Activated CD4-positive, alpha-beta memory T cell treated with anti-CD3 and anti-CD28 coated beads for 36 hours (primary cell): ENCODE data around the gene TREH. TPM values are rescaled to one million over a fixed set of nuclear protein-coding genes. Genes with fewer than 3 reads are reported as not detected.
"Not testable (repeated sequence)": the region's sequence is repeated elsewhere in the genome, so short reads cannot be mapped to it uniquely, and the experiment has no call there.

Experiments
- CTCF ChIA-PET: fragments of 350-600 bp; sonication (Branson Sonifier 250); formaldehyde crosslinking; loops from one replicate; lab custom pipeline; 2021; ENCODE audit warnings: antibody characterized with exemption, inconsistent platforms; lab: Charles Lee
- POLR2A ChIA-PET: fragments of 350-600 bp; sonication (Branson Sonifier 250); formaldehyde crosslinking; loops from one replicate; lab custom pipeline; 2021; ENCODE audit warnings: antibody characterized with exemption; lab: Charles Lee
- DNase-seq: peaks from one replicate; pipeline ENCODE4 v3.0.0-alpha.2; 2020
- H3K27ac Mint-ChIP-seq: one replicate; pipeline ENCODE4 v1.8.0; 2021; ENCODE audit warnings: mixed read lengths
- H3K27me3 Mint-ChIP-seq: one replicate; pipeline ENCODE4 v1.8.0; 2021; ENCODE audit warnings: mixed read lengths
- H3K36me3 Mint-ChIP-seq: one replicate; pipeline ENCODE4 v1.8.0; 2021; ENCODE audit warnings: mixed read lengths
- H3K4me1 Mint-ChIP-seq: one replicate; pipeline ENCODE4 v1.8.0; 2021; ENCODE audit warnings: low read depth, mixed read lengths
- H3K4me3 Mint-ChIP-seq: one replicate; pipeline ENCODE4 v1.8.0; 2021; ENCODE audit warnings: mild to moderate bottlenecking, mixed read lengths
- H3K9me3 Mint-ChIP-seq: one replicate; pipeline ENCODE4 v1.8.0; 2021; ENCODE audit warnings: mixed read lengths
- intact Hi-C: fragments of 100-400 bp; cut with micrococcal nuclease; formaldehyde crosslinking; loops from one replicate; pipeline ENCODE4 v1.15.1; 2023
- total RNA-seq, 2 experiments: library from RNA; stranded (reverse); gene quantifications; one replicate each; pipeline ENCODE4 v1.2.3, GENCODE V29; 2021

Gene TREH
- total RNA-seq, 2 experiments from 2014 or later = not detected

GRCh38 chr11:118682372-118682771, 2.9 kb upstream of the TREH start:
- Mint-ChIP-seq H3K36me3 (no peaks in the 10 kb centered on the region), H3K4me3 (no peak overlapping the region), H3K9me3 (no peaks in the 10 kb centered on the region), H3K4me1 (no peaks in the 10 kb centered on the region), H3K27me3 (no peaks in the 10 kb centered on the region), H3K27ac (no peak overlapping the region)
- POLR2A ChIA-PET = no interaction called here
- CTCF ChIA-PET = no interaction called here
- no peak for DNase-seq
- intact Hi-C loops = no loop called here

GRCh38 chr11:118678908-118679307, 542 bp downstream of the TREH start:
- H3K9me3 Mint-ChIP-seq, intact Hi-C loops, DNase-seq, H3K27me3 Mint-ChIP-seq, H3K27ac Mint-ChIP-seq, POLR2A ChIA-PET, H3K4me1 Mint-ChIP-seq, H3K36me3 Mint-ChIP-seq, H3K4me3 Mint-ChIP-seq: not testable (repeated sequence)
- CTCF ChIA-PET = interaction anchor here (2.5 kb wide), 1 partner anchor 11 kb away, joined by 18 read pairs; no protein-coding TSS in a partner anchor

- Mint-ChIP-seq H3K27me3 (no peaks in the 10 kb centered on the region), H3K27ac (no peak overlapping the region)
- POLR2A ChIA-PET = no interaction called here
Measured at GRCh38 chr11:118677977-118678376, 1.5 kb downstream of the TREH start.

GRCh38 chr11:118674082-118674435, 5.4 kb downstream of the TREH start:
- Mint-ChIP-seq H3K27me3 (peaks cover 5% of the 10 kb centered on the region), H3K27ac (no peak overlapping the region), H3K4me1 (no peaks in the 10 kb centered on the region), H3K36me3 (peaks cover 3% of the 10 kb centered on the region), H3K4me3 (no peak overlapping the region), H3K9me3 (peaks cover 11% of the 10 kb centered on the region)
- CTCF ChIA-PET = interaction anchor here (0.6 to 1.7 kb wide), 4 partner anchors 13 to 331 kb away, joined by 3 to 9 read pairs (median 4); no protein-coding TSS in a partner anchor
- intact Hi-C loops = no loop called here
- POLR2A ChIA-PET = no interaction called here
- DNase-seq = no peak

More at GRCh38 chr11:118677977-118678376, 1.5 kb downstream of the TREH start:
- intact Hi-C loops = no loop called here
- no peak overlapping the region for H3K4me3 Mint-ChIP-seq
- H3K4me1 Mint-ChIP-seq = no peaks in the 10 kb centered on the region
- CTCF ChIA-PET = no interaction called here
- H3K9me3 Mint-ChIP-seq = peaks cover 6% of the 10 kb centered on the region
- no peak for DNase-seq
- H3K36me3 Mint-ChIP-seq = peaks cover 3% of the 10 kb centered on the region

- Mint-ChIP-seq H3K27me3 (peaks cover 5% of the 10 kb centered on the region), H3K9me3 (peaks cover 11% of the 10 kb centered on the region), H3K4me3 (no peak overlapping the region), H3K27ac (no peak overlapping the region), H3K36me3 (peaks cover 3% of the 10 kb centered on the region), H3K4me1 (no peaks in the 10 kb centered on the region)
- POLR2A ChIA-PET = no interaction called here
- intact Hi-C loops = no loop called here
- DNase-seq = no peak
- CTCF ChIA-PET = interaction anchor here (0.7 to 1.7 kb wide), 3 partner anchors 14 to 17 kb away, joined by 3 to 9 read pairs (median 5); no protein-coding TSS in a partner anchor
Measured at GRCh38 chr11:118673361-118674081, 5.9 kb downstream of the TREH start.

- H3K4me1 Mint-ChIP-seq = no peaks in the 10 kb centered on the region
- peaks cover 3% of the 10 kb centered on the region for H3K36me3 Mint-ChIP-seq
- H3K4me3 Mint-ChIP-seq = no peak overlapping the region
- peaks cover 11% of the 10 kb centered on the region for H3K9me3 Mint-ChIP-seq
- POLR2A ChIA-PET = no interaction called here
- peaks cover 5% of the 10 kb centered on the region for H3K27me3 Mint-ChIP-seq
- intact Hi-C loops = no loop called here
- CTCF ChIA-PET = interaction anchor here (0.7 to 1.7 kb wide), 2 partner anchors 13 to 153 kb away, joined by 3 to 5 read pairs; no protein-coding TSS in a partner anchor
- no peak overlapping the region for H3K27ac Mint-ChIP-seq
- no peak for DNase-seq
Measured at GRCh38 chr11:118672846-118673245, 6.6 kb downstream of the TREH start.

- Mint-ChIP-seq H3K27me3 (peaks cover 5% of the 10 kb centered on the region), H3K4me3 (no peak overlapping the region), H3K9me3 (peaks cover 5% of the 10 kb centered on the region), H3K27ac (no peak overlapping the region), H3K36me3 (no peaks in the 10 kb centered on the region), H3K4me1 (peaks cover 3% of the 10 kb centered on the region)
- CTCF ChIA-PET = interaction anchor here (0.7 to 1.4 kb wide), 2 partner anchors 11 to 34 kb away, joined by 3 to 5 read pairs; no protein-coding TSS in a partner anchor
- no peak for DNase-seq
- intact Hi-C loops = no loop called here
- POLR2A ChIA-PET = no interaction called here
Measured at GRCh38 chr11:118671254-118671653, 8.2 kb downstream of the TREH start.

- ChIA-PET CTCF (interaction anchor here (1.0 to 1.9 kb wide), 2 partner anchors 10 to 20 kb away, joined by 3 to 4 read pairs; no protein-coding TSS in a partner anchor), POLR2A (no interaction called here)
- no peak for DNase-seq
- intact Hi-C loops = no loop called here
- H3K4me1 Mint-ChIP-seq = peaks cover 6% of the 10 kb centered on the region
- H3K27me3 Mint-ChIP-seq = peaks cover 5% of the 10 kb centered on the region
- H3K4me3 Mint-ChIP-seq = no peak overlapping the region
- H3K9me3 Mint-ChIP-seq = peaks cover 5% of the 10 kb centered on the region
- H3K36me3 Mint-ChIP-seq = no peaks in the 10 kb centered on the region
- no peak overlapping the region for H3K27ac Mint-ChIP-seq
Measured at GRCh38 chr11:118670063-118670462, 9.4 kb downstream of the TREH start.

- CTCF ChIA-PET = no interaction called here
- POLR2A ChIA-PET = no interaction called here
- intact Hi-C loops = no loop called here
- peaks cover 5% of the 10 kb centered on the region for H3K9me3 Mint-ChIP-seq
- H3K27ac Mint-ChIP-seq = no peak overlapping the region
- no peak for DNase-seq
- H3K4me1 Mint-ChIP-seq = peaks cover 6% of the 10 kb centered on the region
- H3K27me3 Mint-ChIP-seq = peaks cover 5% of the 10 kb centered on the region
- no peaks in the 10 kb centered on the region for H3K36me3 Mint-ChIP-seq
- no peak overlapping the region for H3K4me3 Mint-ChIP-seq
Measured at GRCh38 chr11:118666371-118666770, 13.1 kb downstream of the TREH start.

GRCh38 chr11:118663902-118664301, 15.5 kb downstream of the TREH start:
- CTCF ChIA-PET = interaction anchor here (0.6 kb wide), 1 partner anchor 263 kb away, joined by 3 read pairs; no protein-coding TSS in a partner anchor
- Mint-ChIP-seq H3K4me3 (no peak overlapping the region), H3K36me3 (no peaks in the 10 kb centered on the region), H3K4me1 (peaks cover 7% of the 10 kb centered on the region), H3K27me3 (no peaks in the 10 kb centered on the region), H3K27ac (no peak overlapping the region), H3K9me3 (no peaks in the 10 kb centered on the region)
- no peak for DNase-seq
- intact Hi-C loops = no loop called here
- POLR2A ChIA-PET = no interaction called here

GRCh38 chr11:118663381-118663780, 16.1 kb downstream of the TREH start:
- Mint-ChIP-seq H3K36me3 (no peaks in the 10 kb centered on the region), H3K27ac (no peak overlapping the region), H3K4me3 (no peak overlapping the region), H3K9me3 (no peaks in the 10 kb centered on the region), H3K27me3 (no peaks in the 10 kb centered on the region), H3K4me1 (peaks cover 7% of the 10 kb centered on the region)
- ChIA-PET POLR2A (no interaction called here), CTCF (interaction anchor here (1.2 kb wide), 1 partner anchor 26 kb away, joined by 5 read pairs; no protein-coding TSS in a partner anchor)
- DNase-seq = no peak
- intact Hi-C loops = no loop called here

- POLR2A ChIA-PET = no interaction called here
- no peaks in the 10 kb centered on the region for H3K27me3 Mint-ChIP-seq
- intact Hi-C loops = no loop called here
Measured at GRCh38 chr11:118662401-118663271, 16.8 kb downstream of the TREH start.

More at GRCh38 chr11:118662401-118663271, 16.8 kb downstream of the TREH start:
- Mint-ChIP-seq H3K36me3 (no peaks in the 10 kb centered on the region), H3K9me3 (no peaks in the 10 kb centered on the region), H3K4me3 (no peak overlapping the region), H3K27ac (no peak overlapping the region), H3K4me1 (peaks cover 7% of the 10 kb centered on the region)
- CTCF ChIA-PET = interaction anchor here (1.2 kb wide), 1 partner anchor 27 kb away, joined by 5 read pairs; no protein-coding TSS in a partner anchor
- DNase-seq = no peak
